ENCODE measurements around the gene SNRPF.

Gene SNRPF

DNA sequence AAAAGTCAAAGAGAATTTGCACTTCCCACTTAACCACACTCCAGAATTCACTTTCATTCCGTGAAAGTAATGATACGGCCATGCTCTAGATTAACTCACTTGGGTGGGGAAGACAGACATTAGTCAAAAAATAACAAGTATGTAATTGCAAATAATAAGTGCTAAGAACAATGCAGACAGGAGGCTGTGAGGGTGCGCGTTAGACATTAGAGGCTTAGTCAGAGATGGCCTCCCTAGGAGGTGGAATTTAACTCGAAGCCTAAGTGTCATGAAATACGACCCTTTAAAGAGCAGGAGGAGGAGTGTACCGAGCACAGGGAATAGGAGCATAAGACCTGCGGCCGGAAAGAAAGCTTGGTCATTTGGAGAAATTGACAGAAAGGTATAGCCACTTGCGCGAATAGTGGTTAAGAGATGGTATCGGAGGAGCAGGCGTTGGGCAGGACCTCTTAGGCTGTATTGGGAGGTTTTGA is 628 bp downstream of the SNRPF start:
- no peak for DNase-seq (ENCODE audit: low read depth, low spot score)

- DNase-seq (ENCODE audit: low read depth, low spot score) = no peak
These were observed 1.4 kb downstream of the SNRPF start for GRCh38 chr12:95859947-95860850.

DNA sequence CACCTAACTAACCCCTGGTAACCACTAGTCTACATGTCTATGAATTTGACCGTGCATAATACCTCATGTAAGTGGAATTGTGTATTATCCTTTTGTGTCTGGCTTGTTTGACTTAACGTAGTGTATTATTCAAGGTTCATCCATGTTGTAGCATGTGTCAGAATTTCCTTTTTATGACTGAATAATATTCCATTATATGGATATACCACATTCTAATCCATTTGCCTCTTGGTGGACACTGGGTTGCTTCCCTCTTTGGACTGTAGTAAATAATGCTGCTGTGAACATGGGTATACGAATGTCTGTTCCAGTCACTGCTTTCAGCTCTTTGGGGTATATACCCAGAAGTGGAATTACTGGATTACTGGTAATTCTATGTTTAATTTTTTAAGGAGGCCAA is 3.3 kb downstream of the SNRPF start:
- DNase-seq (ENCODE audit: low read depth, low spot score) = no peak

GRCh38 chr12:95863337-95863736 is 4.6 kb downstream of the SNRPF start:
- DNase-seq (ENCODE audit: low read depth, low spot score) = no peak

GRCh38 chr12:95870897-95871296 is 12.1 kb downstream of the SNRPF start:
- DNase-seq (ENCODE audit: low read depth, low spot score) = no peak

GRCh38 chr12:95874452-95874851 is 15.7 kb downstream of the SNRPF start:
- DNase-seq (ENCODE audit: low read depth, low spot score) = no peak

DNA sequence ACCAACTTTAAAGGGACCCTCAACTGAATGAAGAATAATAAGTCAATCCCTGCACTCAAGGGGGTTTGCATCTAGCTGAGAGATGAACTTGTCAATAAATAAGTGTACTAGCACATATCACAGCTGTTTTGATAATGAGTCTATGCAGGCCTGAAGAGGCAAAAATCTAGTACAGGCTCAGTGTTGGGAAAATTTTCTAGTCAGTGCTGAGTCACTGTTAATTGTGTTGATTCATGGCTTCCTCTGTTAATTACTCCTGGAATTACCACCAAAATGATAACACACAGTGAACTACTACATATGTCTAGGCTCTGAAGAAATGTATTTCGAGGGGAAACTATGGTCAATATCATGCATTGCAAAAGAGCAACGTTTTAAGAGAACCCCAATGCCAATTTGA is 18.9 kb downstream of the SNRPF start:
- DNase-seq (ENCODE audit: low read depth, low spot score) = no peak

DNA sequence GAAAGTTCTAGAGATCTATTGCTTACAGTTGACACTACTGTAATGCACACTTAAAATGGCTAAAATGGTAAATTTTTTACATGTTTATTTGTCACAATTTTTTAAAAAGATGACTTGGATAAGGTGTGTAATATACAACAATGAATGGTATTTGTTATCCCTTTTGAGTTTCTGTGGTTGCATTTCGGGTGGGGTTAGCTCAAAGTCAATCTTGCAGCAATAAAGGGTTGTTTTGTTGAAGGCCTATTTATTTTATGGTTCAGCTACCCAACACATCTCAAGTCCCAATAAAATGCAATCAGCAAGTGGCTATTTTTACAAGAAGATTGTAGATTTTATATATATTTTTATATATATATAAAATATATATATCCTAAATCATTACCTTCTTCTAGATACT is 22.1 kb downstream of the SNRPF start:
- no peak for DNase-seq (ENCODE audit: low read depth, low spot score)

- DNase-seq (ENCODE audit: low read depth, low spot score) = no peak
These were observed 22.7 kb downstream of the SNRPF start for GRCh38 chr12:95881331-95881955.

GRCh38 chr12:95882080-95882479 is 23.3 kb downstream of the SNRPF start:
- DNase-seq (ENCODE audit: low read depth, low spot score) = no peak

GRCh38 chr12:95882873-95883272 is 24.1 kb downstream of the SNRPF start:
- DNase-seq (ENCODE audit: low read depth, low spot score) = no peak

DNA sequence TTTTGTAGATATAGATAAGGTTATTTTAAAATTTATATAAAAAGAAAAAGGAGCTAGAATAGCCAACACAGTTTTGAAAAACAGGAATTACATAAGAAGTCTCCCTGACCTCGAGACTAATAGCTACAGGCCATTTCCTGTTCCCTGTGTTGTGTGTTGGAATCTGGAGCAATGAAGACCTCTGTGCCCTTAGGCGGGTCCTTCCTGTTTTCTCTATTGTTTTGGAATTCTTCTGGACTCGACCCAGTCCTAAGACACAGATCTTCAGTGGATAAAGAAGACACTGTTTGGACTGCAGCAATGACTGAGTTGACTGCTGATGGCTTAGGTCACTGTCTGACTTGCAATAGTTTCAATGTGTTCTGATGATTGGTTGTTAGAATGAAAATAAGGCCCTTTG is 26.2 kb downstream of the SNRPF start:
- no peak for DNase-seq (ENCODE audit: low read depth, low spot score)

DNA sequence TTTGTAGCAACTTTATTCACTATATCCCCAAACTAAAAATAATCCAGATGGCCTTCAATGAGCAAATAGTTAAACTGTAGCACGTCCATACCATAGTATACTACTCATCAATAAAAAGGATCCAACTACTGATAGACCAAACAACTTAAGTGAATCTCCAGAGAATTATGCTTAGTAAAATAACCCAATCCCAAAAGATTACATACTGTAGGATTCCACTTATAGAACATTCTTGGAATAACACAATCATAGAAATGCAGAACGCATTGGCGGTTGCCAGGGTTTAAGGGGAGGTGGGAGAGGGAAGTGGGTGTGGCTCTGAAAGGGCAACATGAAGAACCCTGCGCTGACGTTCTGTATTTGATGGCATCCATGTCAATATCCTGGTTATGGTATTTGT is 28.6 kb downstream of the SNRPF start:
- no peak for DNase-seq (ENCODE audit: low read depth, low spot score)

- no peak for DNase-seq (ENCODE audit: low read depth, low spot score)
These were observed 32.2 kb downstream of the SNRPF start for GRCh38 chr12:95890958-95891357.

- no peak for DNase-seq (ENCODE audit: low read depth, low spot score)
These were observed 38.1 kb downstream of the SNRPF start for GRCh38 chr12:95896846-95897245.

DNA sequence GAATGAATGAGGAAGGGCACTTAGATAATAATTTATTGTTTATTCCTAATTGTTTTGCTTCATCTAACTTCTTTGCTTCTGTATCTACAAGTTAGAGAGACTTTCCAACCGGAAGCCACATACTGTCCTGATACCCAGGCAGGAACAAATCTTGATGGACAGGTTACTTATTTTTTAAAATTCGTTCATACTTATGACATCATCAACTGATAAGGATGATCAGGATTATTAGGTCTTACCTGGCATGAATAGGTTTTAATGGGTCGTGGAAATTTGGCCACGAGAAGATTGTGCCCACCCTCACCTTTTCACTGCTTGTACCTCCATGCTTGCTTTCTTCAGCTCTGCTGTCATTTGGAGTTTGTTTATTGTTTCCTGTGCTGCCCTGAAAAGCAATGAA is 39.3 kb downstream of the SNRPF start:
- no peak for DNase-seq (ENCODE audit: low read depth, low spot score)

DNA sequence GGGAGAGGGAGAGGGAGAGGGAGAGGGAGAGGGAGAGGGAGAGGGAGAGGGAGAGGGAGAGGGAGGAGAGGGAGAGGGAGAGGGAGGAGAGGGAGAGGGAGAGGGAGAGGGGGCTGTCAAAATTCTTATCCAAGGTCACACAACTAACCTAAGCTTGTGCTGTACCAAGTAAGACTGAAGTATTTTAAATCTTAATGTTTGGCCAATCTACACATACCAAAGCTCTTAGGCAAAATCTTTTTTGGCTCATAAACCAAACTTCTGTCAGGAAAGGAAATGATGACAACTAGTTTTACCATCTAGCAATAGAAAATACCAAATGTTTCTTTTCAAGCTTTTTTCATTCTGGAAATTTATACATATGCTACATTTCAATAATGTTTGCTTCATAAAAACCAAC is 49.8 kb downstream of the SNRPF start:
- DNase-seq (ENCODE audit: low read depth, low spot score) = no peak

DNA sequence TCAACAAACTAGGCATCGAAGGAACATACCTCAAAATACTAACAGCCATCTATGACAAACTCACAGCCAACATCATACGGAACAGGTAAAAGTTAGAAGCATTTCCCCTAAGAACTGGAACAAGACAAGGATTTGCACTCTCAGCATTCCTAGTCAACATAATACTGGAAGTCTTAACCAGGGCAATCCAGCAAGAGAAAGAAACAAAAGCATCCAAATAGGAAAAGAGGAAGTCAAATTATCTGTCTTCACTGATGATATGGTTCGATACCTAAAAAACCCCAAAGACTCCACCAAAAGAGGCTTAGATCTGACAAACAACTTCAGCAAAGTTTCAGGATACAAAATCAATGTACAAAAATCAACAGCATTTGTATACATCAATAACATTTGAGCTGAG is 51.1 kb downstream of the SNRPF start:
- no peak for DNase-seq (ENCODE audit: low read depth, low spot score)
